OCI-LY3 (cell line): ENCODE data around the gene GPC2.

Experiments used
- CTCF ChIP-seq: fragments of 200-600, 300-600 bp; sonication (generic); IDR thresholded peaks from 2 replicates; pipeline ENCODE4 v1.5.1; 2014; ENCODE audit warnings: antibody characterized with exemption, low read length, low read depth
- EZH2phosphoT487 ChIP-seq: fragments of 200-600 bp; shearing (Covaris generic); IDR thresholded peaks from 2 replicates; pipeline ENCODE4 v1.6.1; 2018; ENCODE audit warnings: antibody characterized with exemption, mixed run types, low read depth

- TF ChIP-seq CTCF (no peak), EZH2phosphoT487 (no peak)
These were observed 3.2 kb downstream of the GPC2 start for GRCh38 chr7:100173806-100174495.
